ENCODE results near the gene MPST.
A peak's percentile ranks its signal among the peaks of the same experiment; 100 is the strongest.

The MPST gene

DNA sequence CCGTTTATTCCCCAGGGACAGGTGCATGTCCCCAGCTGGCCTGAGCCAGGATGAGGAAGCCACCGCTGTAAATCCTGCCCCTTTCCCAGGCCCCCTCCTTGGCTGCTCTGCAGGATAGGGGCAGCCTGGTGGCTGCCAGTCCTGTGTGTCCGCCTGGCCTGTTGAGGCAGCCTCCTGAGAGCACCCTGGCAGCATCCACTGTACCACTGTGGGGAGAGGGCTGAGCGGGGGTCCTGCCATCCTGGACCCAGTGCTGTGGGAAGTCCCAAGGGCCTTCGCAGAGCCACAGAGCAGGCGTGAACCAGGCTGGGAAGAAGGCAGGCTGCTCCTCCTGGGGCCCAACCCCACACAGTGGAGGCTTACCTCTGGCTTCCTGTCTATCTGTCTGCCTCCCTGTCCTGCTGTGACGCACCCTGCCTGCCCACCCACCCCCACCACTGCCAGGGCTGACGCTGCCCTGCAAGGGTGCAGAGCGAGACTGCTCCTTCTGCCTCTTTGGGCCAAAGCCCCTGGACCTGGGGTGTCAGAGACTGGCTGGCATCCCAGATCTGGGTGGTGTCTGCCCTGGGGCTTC lies 40.4 kb downstream of the MPST start:
- Histone ChIP-seq H3K27ac (ENCODE audit: extremely low read depth, low read depth, low read length) (no peak overlapping the region), H3K4me1 (ENCODE audit: control insufficient read depth, insufficient read depth, low read length) (no peaks in the 10 kb centered on the region), H3K9me3 (ENCODE audit: control insufficient read depth, insufficient read depth, low read depth, low read length) (no peaks in the 10 kb centered on the region), H3K4me3 (ENCODE audit: low read depth, low read length) (no peak overlapping the region), H3K36me3 (ENCODE audit: control insufficient read depth in 2 of 2, insufficient read depth in 1 of 2, low read length in 2 of 2) (peaks cover 0 to 67% of the 10 kb centered on the region in 2 experiments; a peak in 2 of 3 replicates)
- ChIA-PET POLR2A (no interaction called here), CTCF (no interaction called here)
- no peak for TF ChIP-seq ZNF639 (tag by site-specific recombination; IDR thresholded peaks at IDR 0.05)
- no peak for TF ChIP-seq ZNF133 (tag by site-specific recombination; IDR thresholded peaks at IDR 0.05)
- no peak for TF ChIP-seq PRDM2 (tag by site-specific recombination; IDR thresholded peaks at IDR 0.05; ENCODE audit: borderline replicate concordance)
- TF ChIP-seq ZIC2 (tag by site-specific recombination; IDR thresholded peaks at IDR 0.05): peak; percentile 30
- TF ChIP-seq WT1 (tag by site-specific recombination; IDR thresholded peaks at IDR 0.05): no peak
- TF ChIP-seq ZBTB17 (tag by site-specific recombination; IDR thresholded peaks at IDR 0.05): no peak

- POLR2A ChIA-PET: interaction anchor here (1.1 kb wide), 1 partner anchor 10 kb away, joined by 3 read pairs; the partner anchor contains the start of gene KCTD17
- peaks cover 0 to 57% of the 10 kb centered on the region in 2 experiments; a peak in 2 of 3 replicates for H3K36me3 ChIP-seq (ENCODE audit: control insufficient read depth in 2 of 2, insufficient read depth in 1 of 2, low read length in 2 of 2)
- H3K9me3 ChIP-seq (ENCODE audit: control insufficient read depth, insufficient read depth, low read depth, low read length): no peaks in the 10 kb centered on the region
- TF ChIP-seq, protein P1, sequence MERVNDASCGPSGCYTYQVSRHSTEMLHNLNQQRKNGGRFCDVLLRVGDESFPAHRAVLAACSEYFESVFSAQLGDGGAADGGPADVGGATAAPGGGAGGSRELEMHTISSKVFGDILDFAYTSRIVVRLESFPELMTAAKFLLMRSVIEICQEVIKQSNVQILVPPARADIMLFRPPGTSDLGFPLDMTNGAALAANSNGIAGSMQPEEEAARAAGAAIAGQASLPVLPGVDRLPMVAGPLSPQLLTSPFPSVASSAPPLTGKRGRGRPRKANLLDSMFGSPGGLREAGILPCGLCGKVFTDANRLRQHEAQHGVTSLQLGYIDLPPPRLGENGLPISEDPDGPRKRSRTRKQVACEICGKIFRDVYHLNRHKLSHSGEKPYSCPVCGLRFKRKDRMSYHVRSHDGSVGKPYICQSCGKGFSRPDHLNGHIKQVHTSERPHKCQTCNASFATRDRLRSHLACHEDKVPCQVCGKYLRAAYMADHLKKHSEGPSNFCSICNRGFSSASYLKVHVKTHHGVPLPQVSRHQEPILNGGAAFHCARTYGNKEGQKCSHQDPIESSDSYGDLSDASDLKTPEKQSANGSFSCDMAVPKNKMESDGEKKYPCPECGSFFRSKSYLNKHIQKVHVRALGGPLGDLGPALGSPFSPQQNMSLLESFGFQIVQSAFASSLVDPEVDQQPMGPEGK (tag by site-specific recombination; IDR thresholded peaks at IDR 0.05): peak; percentile 84
- TF ChIP-seq ZFHX2 (tag by site-specific recombination; conservative IDR thresholded peaks at IDR 0.05) (peak; percentile 88), EGR2 (tag by site-specific recombination; IDR thresholded peaks at IDR 0.05; ENCODE audit: low read depth) (peak; percentile 98), ZFP69B (tag by site-specific recombination; IDR thresholded peaks at IDR 0.05) (no peak), ZNF394 (tag by site-specific recombination; IDR thresholded peaks at IDR 0.05; ENCODE audit: borderline replicate concordance) (no peak), HOXD13 (CRISPR knock-in tag; IDR thresholded peaks at IDR 0.05; ENCODE audit: borderline replicate concordance) (no peak), ZNF513 (tag by site-specific recombination; IDR thresholded peaks at IDR 0.05) (peak; percentile 56; the same call in 1 of the 2 replicates)
- TF ChIP-seq, protein P2, sequence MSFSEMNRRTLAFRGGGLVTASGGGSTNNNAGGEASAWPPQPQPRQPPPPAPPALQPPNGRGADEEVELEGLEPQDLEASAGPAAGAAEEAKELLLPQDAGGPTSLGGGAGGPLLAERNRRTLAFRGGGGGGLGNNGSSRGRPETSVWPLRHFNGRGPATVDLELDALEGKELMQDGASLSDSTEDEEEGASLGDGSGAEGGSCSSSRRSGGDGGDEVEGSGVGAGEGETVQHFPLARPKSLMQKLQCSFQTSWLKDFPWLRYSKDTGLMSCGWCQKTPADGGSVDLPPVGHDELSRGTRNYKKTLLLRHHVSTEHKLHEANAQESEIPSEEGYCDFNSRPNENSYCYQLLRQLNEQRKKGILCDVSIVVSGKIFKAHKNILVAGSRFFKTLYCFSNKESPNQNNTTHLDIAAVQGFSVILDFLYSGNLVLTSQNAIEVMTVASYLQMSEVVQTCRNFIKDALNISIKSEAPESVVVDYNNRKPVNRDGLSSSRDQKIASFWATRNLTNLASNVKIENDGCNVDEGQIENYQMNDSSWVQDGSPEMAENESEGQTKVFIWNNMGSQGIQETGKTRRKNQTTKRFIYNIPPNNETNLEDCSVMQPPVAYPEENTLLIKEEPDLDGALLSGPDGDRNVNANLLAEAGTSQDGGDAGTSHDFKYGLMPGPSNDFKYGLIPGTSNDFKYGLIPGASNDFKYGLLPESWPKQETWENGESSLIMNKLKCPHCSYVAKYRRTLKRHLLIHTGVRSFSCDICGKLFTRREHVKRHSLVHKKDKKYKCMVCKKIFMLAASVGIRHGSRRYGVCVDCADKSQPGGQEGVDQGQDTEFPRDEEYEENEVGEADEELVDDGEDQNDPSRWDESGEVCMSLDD (tag by site-specific recombination; IDR thresholded peaks at IDR 0.05): no peak
- TF ChIP-seq, protein P3, sequence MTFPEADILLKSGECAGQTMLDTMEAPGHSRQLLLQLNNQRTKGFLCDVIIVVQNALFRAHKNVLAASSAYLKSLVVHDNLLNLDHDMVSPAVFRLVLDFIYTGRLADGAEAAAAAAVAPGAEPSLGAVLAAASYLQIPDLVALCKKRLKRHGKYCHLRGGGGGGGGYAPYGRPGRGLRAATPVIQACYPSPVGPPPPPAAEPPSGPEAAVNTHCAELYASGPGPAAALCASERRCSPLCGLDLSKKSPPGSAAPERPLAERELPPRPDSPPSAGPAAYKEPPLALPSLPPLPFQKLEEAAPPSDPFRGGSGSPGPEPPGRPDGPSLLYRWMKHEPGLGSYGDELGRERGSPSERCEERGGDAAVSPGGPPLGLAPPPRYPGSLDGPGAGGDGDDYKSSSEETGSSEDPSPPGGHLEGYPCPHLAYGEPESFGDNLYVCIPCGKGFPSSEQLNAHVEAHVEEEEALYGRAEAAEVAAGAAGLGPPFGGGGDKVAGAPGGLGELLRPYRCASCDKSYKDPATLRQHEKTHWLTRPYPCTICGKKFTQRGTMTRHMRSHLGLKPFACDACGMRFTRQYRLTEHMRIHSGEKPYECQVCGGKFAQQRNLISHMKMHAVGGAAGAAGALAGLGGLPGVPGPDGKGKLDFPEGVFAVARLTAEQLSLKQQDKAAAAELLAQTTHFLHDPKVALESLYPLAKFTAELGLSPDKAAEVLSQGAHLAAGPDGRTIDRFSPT (tag by site-specific recombination; IDR thresholded peaks at IDR 0.05): 0 out of 2 replicates have a peak, but pooled peaks have one; percentile 36
- CTCF ChIA-PET: interaction anchor here (0.6 to 1.0 kb wide), 2 partner anchors 17 to 256 kb away, joined by 4 read pairs; no protein-coding TSS in a partner anchor
- H3K27ac ChIP-seq (ENCODE audit: extremely low read depth, low read depth, low read length): no peak overlapping the region
- no peaks in the 10 kb centered on the region for H3K4me1 ChIP-seq (ENCODE audit: control insufficient read depth, insufficient read depth, low read length)
- H3K4me3 ChIP-seq (ENCODE audit: low read depth, low read length): no peak overlapping the region
Observed at GRCh38 chr22:37060801-37061610, 41.5 kb downstream of the MPST start.
